HG03521 (cell line): ENCODE measurements around the gene SUN5.
"Not testable (repeated sequence)": the region's sequence is repeated elsewhere in the genome, so short reads cannot be mapped to it uniquely, and the experiment has no call there.

ENCODE experiments used
- ATAC-seq: cut with Tn5 transposase; IDR thresholded peaks from one replicate; pipeline ENCODE4 v1.9.1; 2021; ENCODE audit warnings: mild to moderate bottlenecking, moderate library complexity; ENCODE audit not compliant: unreplicated experiment

Gene SUN5

GRCh38 chr20:33004141-33004751, at the start of gene SUN5:
Gene SUN5 (minus strand): TSS chr20:33004433. CDS start chr20:33004340, 93 bp downstream.
- ATAC-seq, result no peak

GRCh38 chr20:33053291-33054106, 49.3 kb upstream of the SUN5 start, which contains the start of gene BPIFB3:
Gene BPIFB3 (plus strand): TSS chr20:33053903. CDS start chr20:33055436, 1,533 bp downstream.
- no peak for ATAC-seq

- ATAC-seq, result no peak
Measured at GRCh38 chr20:33051333-33051732, 47.1 kb upstream of the SUN5 start.

GRCh38 chr20:33046412-33046811, 42.2 kb upstream of the SUN5 start:
- ATAC-seq, result no peak

GRCh38 chr20:33045129-33045721, 41.0 kb upstream of the SUN5 start:
- ATAC-seq, result not testable (repeated sequence)

GRCh38 chr20:33043731-33044181, 39.5 kb upstream of the SUN5 start:
- no peak for ATAC-seq

GRCh38 chr20:33042983-33043730, 38.9 kb upstream of the SUN5 start:
- ATAC-seq, result no peak

GRCh38 chr20:33042430-33042829, 38.2 kb upstream of the SUN5 start:
- no peak for ATAC-seq

- no peak for ATAC-seq
Measured at GRCh38 chr20:33038243-33038642, 34.0 kb upstream of the SUN5 start.

GRCh38 chr20:33037456-33037855, 33.2 kb upstream of the SUN5 start:
- no peak for ATAC-seq

GRCh38 chr20:33034901-33035492, 30.8 kb upstream of the SUN5 start:
- no peak for ATAC-seq

GRCh38 chr20:33034115-33034514, 29.9 kb upstream of the SUN5 start:
- no peak for ATAC-seq

- ATAC-seq, result no peak
Measured at GRCh38 chr20:33033381-33033780, 29.1 kb upstream of the SUN5 start.

- no peak for ATAC-seq
Measured at GRCh38 chr20:33032555-33032954, 28.3 kb upstream of the SUN5 start.

- ATAC-seq, result no peak
Measured at GRCh38 chr20:33031531-33031930, 27.3 kb upstream of the SUN5 start, which contains the start of gene BPIFB6. Gene BPIFB6 (plus strand): TSS chr20:33031648. CDS start chr20:33031648, 0 bp downstream.

GRCh38 chr20:33030569-33030968, 26.3 kb upstream of the SUN5 start:
- ATAC-seq, result no peak

- ATAC-seq, result no peak
Measured at GRCh38 chr20:33030076-33030475, 25.8 kb upstream of the SUN5 start.

GRCh38 chr20:33028875-33029274, 24.6 kb upstream of the SUN5 start:
- ATAC-seq, result no peak

- ATAC-seq, result no peak
Measured at GRCh38 chr20:33027769-33028751, 23.8 kb upstream of the SUN5 start.
